ENCODE measurements around the gene GARS1.

Gene GARS1

DNA sequence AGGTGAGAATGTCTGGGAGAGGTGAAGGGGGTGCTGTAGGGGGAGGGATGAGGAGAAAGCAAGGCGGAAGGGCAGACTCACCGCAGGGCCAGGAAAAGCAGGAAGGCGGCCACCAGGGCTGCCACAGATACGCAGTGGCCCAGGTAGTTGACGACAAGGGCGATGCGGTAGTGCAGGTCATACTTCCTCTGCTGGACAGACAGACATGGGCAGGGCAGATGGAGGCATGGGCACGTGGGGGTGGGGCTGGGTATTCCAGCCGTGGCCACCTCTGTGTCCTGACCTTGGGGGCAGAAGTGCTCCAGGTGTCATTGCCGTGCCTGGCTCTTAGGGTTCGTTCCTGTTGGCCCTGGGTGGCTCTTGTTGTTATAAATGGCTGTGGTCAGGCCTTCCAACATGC, 70.8 kb downstream of the GARS1 start:
- no peak for FAIRE-seq

DNA sequence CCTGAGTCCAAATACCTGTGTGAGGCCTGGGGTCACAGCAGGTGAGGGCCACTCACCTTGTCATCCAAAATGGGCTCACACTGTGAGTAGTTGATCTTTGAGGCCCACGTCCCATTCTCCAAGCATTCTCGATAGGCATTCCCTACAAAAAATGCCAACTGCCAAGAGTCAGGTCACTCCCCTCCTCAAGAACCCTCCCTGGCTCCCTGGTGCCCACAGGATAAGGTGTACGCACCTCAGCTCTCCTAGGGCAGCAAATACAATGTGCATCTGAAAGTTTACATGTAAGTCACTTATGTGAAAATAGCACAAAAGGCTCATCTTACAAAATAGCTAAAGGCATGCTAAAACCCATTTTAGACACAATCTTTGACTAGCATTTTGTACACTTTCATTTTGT, 72.5 kb downstream of the GARS1 start:
- DNase-seq (ENCODE audit: insufficient read length, low spot score) (no peak), FAIRE-seq (no peak)
- no peak for TF ChIP-seq CTCF (IDR thresholded peaks at IDR 0.05; ENCODE audit: insufficient read depth, missing control alignments)

More for the DNA sequence above, 70.8 kb downstream of the GARS1 start:
- no peak for DNase-seq (ENCODE audit: insufficient read length, low spot score)
- no peak for TF ChIP-seq CTCF (IDR thresholded peaks at IDR 0.05; ENCODE audit: insufficient read depth, missing control alignments)

- no peak for TF ChIP-seq CTCF (IDR thresholded peaks at IDR 0.05; ENCODE audit: insufficient read depth, missing control alignments)
- FAIRE-seq (no peak), DNase-seq (ENCODE audit: insufficient read length, low spot score) (no peak)
Measured at GRCh38 chr7:30668102-30668501, 73.4 kb downstream of the GARS1 start.

DNA sequence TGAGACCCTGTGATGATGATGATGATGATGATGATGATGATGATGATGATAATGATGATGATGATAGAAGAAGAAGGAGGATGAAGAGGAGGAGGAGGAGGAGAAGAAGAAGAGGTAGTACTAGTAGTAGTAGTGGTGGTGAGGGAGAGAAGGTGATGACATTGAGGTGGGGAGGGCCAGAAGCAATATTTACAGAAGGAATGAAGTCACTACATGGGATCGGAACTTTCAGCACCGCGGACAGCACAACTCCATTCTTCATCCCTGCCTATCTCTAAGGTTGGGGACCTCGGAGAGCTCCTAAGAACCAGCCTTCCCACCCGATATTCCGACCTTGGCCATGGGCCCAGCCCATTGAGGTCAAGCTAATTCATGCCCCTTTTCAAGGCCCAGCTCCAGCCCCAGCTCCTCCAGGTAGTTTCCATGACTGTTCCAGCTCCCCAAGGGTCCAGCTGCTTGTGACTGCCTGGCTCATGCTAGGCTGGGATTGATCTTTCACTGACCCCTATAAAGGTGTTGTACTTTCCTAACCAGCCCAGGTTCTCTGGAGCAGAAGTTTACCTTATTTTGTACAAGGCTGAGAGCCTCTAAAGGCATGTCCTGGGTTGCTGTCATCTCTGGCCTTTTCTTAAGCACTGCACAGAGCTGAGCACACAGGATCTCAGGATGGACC, 77.3 kb downstream of the GARS1 start:
- DNase-seq (ENCODE audit: insufficient read length, low spot score) (no peak), FAIRE-seq (no peak)
- TF ChIP-seq CTCF (IDR thresholded peaks at IDR 0.05; ENCODE audit: insufficient read depth, missing control alignments): no peak

GRCh38 chr7:30674420-30674819, 79.7 kb downstream of the GARS1 start:
- DNase-seq (ENCODE audit: insufficient read length, low spot score): no peak
- no peak for TF ChIP-seq CTCF (IDR thresholded peaks at IDR 0.05; ENCODE audit: insufficient read depth, missing control alignments)
- no peak for FAIRE-seq

DNA sequence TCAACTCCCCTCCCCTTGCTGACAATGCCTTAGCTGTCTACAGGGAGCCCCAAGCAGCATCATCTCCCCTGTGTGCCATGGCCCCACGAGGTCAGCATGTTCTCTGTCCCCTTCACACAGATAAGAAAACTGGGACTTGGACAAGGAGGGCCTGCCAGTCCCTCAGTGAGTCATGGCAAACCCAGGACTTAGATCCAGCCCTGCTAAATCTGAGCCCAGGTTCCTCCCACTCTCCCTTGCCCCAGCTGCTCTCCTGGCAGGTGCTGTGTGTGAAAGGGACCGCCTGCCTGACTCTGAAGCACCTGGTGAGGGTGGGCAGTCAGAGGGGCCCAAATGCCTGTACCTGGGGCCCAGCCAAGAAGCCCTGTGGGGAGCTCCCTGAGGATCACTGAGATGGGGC, 80.2 kb downstream of the GARS1 start:
- DNase-seq (ENCODE audit: insufficient read length, low spot score) (no peak), FAIRE-seq (no peak)
- no peak for TF ChIP-seq CTCF (IDR thresholded peaks at IDR 0.05; ENCODE audit: insufficient read depth, missing control alignments)

GRCh38 chr7:30678805-30679204, 84.1 kb downstream of the GARS1 start:
- DNase-seq (ENCODE audit: insufficient read length, low spot score) (no peak), FAIRE-seq (no peak)
- no peak for TF ChIP-seq CTCF (IDR thresholded peaks at IDR 0.05; ENCODE audit: insufficient read depth, missing control alignments)
